GM13977 (cell line): ENCODE results near the gene SLAIN1.

Source experiments
- DNase-seq: peaks from one replicate; pipeline ENCODE4 v3.0.0; 2012; ENCODE audit warnings: low spot score
- CTCF ChIP-seq: IDR thresholded peaks from 2 replicates; pipeline ENCODE4 v1.5.1; 2012; ENCODE audit warnings: mild to moderate bottlenecking, control low read depth; ENCODE audit not compliant: insufficient read depth; ENCODE audit errors: extremely low read depth, missing control alignments
- in situ Hi-C: fragments of 300-500 bp; cut with MboI; formaldehyde crosslinking; loops from one replicate; pipeline ENCODE4 v1.12.0; 2022; ENCODE audit warnings: low sequenced_read_pairs, low pct_unique_long_range_greater_than_20kb, mixed read lengths, inconsistent platforms; ENCODE audit not compliant: unreplicated experiment

Gene SLAIN1

GRCh38 chr13:77749344-77749880 lies 51.9 kb downstream of the SLAIN1 start:
- TF ChIP-seq CTCF: no peak
- in situ Hi-C loops: loop anchor here (5.0 kb wide), 1 partner anchor 157 kb away; no protein-coding TSS in a partner anchor
- no peak for DNase-seq

DNA sequence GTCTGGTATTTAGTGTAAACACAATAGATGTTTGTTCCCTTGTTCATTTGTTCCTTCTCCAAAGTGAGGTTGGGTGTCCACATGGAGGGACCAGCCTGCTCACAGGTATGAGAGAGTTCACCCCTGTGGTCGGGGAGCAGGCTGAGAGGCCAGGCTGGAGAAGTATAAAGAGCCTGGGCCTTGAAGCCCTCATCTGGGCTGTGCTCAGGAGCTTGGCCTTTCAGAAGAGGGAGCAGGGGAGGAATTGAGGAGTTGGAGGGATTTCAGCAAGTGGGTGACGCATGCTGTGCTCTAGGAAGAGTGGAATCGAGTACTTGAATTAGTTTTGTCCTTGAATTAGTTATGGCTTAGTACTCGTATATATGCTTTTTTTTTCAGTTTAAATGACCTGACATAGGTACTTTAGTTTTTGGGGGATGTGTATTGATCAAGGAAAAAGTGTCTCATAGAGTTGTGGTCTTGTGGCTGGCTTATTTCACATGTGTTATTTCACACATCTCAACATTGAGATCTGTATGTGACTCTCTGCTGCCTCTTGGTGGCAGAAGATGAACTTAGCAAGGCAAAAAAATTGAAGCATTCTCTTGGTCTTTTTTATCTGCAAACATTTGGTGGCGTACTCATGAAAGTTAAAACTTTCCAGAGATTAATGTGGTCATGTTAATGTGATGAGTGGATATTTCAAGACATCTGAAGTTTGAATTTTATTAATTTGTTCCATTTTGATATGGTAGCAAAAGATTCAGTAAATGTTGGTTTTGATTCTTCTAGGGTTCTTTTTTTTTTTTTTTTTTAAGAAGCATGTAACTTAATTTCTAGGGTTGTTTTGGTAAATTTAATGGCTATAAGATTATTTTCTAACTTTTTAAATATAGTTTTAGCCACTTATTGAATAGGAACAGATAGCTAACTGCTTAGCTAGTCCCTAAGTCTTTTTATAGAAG lies 54.3 kb downstream of the SLAIN1 start:
- peak; percentile 83 for TF ChIP-seq CTCF
- DNase-seq: peak; percentile 26
- in situ Hi-C loops: no loop called here

DNA sequence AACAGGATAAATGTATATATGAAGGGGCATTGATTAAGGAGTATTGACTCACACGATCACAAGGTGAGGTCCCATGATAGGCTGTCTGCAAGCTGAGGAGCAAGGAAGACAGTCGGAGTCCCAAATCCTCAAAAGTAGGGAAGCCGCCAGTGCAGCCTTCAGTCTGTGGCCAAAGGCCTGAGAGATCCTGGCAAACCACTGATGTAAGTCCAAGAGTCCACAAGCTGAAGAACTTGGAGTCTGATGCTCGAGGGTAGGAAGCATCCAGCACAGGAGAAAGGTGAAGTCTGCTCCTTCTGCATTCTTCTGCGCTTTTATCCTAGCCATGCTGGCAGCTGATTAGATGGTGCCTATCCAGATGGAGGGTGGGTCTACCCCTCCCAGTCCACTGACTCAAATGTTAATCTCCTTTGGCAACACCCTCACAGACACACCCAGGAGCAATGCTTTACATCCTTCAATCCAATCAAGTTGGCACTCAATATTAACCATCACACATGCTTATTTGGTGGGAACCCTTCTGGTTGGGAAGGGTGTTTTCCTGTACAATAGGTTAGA lies 55.1 kb downstream of the SLAIN1 start:
- in situ Hi-C loops: no loop called here
- TF ChIP-seq CTCF: no peak
- DNase-seq: no peak

- in situ Hi-C loops: no loop called here
- DNase-seq: no peak
- no peak for TF ChIP-seq CTCF
Measured at GRCh38 chr13:77760893-77761292, 63.4 kb downstream of the SLAIN1 start.

DNA sequence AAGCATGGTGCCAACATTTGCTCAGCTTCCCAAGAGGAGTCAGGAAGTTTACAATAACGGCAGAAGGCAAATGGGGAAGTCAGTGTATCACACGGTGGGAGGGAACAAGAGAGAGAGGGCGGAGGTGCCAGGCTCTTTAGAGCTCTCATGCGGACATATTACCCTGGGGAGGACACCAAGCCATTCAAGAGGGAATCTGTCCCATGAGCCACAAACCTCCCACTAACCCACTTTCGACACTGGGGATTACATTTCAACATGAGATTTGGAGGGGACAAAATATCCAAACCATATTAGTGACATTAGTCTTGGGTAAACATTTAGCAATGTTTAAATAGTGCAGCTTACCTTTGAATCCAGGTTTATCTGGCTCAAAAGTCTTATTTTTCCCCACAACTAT lies 69.9 kb downstream of the SLAIN1 start:
- TF ChIP-seq CTCF: no peak
- no peak for DNase-seq
- in situ Hi-C loops: no loop called here

DNA sequence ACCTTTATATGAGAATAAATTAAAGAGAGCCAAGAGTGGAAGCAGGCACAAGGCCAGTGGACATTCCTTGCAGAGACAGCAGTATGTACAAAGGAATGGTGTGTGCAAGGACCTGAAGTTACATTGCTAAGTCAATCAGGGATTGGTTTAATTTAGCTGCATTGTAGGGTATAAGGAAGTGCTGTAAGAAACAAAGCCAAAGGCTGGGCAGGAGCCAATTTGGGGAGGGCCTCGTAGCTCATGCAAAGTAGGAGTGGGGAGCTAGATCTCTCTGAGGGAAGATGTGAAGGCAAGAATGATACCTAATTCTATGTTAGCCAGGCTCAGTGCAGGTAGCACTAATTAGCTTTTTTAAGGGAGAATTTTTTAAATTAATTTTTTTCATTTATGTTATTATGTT lies 76.7 kb downstream of the SLAIN1 start:
- in situ Hi-C loops: loop anchor here (10.0 kb wide), 1 partner anchor 351 kb away; no protein-coding TSS in a partner anchor
- TF ChIP-seq CTCF: no peak
- no peak for DNase-seq
